Neural progenitor cell (in vitro differentiated cells): Measurements from ENCODE around the gene PPM1G.

Experiments
- EZH2 ChIP-seq: fragments of 200-600 bp; sonication (generic); IDR thresholded peaks from 2 replicates; pipeline ENCODE4 v1.6.1; 2017; ENCODE audit warnings: antibody characterized with exemption, mild to moderate bottlenecking, moderate library complexity
- TF ChIP-seq, protein P1 (sequence below): fragments of 200-600 bp; sonication (generic); IDR thresholded peaks from 2 replicates; pipeline ENCODE4 v1.5.1; 2017; ENCODE audit warnings: antibody characterized with exemption, mild to moderate bottlenecking

DNA sequence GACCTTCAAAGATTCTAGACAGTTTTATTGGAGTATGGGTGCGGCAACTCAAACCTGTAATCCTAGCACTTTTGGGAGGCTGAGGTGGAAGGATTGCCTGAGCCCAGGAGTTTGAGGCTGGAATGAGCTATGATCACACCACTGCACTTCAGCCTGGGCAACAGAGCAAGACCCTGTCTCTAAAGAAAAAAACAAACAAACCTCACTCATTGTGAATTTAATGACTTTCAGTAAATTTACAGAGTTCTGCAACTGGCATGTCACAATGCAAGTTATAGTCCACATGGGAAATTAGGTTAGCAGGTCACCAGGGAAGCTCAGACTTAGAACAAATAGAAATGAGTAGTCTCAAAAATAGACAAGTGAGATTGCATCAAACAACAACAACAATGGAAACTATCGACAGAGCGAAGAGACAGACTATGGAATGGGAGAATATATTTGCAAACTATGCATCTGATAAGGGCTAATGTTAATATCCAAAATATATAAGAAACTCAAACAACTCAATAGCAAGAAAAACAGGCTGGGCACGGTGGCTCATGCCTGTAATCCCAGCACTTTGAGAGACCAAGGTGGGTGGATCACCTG lies 12.4 kb upstream of the PPM1G start:
- TF ChIP-seq EZH2, result no peak
- TF ChIP-seq, protein P1, sequence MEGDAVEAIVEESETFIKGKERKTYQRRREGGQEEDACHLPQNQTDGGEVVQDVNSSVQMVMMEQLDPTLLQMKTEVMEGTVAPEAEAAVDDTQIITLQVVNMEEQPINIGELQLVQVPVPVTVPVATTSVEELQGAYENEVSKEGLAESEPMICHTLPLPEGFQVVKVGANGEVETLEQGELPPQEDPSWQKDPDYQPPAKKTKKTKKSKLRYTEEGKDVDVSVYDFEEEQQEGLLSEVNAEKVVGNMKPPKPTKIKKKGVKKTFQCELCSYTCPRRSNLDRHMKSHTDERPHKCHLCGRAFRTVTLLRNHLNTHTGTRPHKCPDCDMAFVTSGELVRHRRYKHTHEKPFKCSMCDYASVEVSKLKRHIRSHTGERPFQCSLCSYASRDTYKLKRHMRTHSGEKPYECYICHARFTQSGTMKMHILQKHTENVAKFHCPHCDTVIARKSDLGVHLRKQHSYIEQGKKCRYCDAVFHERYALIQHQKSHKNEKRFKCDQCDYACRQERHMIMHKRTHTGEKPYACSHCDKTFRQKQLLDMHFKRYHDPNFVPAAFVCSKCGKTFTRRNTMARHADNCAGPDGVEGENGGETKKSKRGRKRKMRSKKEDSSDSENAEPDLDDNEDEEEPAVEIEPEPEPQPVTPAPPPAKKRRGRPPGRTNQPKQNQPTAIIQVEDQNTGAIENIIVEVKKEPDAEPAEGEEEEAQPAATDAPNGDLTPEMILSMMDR, result no peak
